ENCODE results near the gene SCP2. TPM values are rescaled to one million over a fixed set of nuclear protein-coding genes. Genes with fewer than 3 reads are reported as not detected.
A peak's percentile ranks its signal among the peaks of the same experiment; 100 is the strongest.
"Not testable (repeated sequence)": the region's sequence is repeated elsewhere in the genome, so short reads cannot be mapped to it uniquely, and the experiment has no call there.

Gene SCP2
- total RNA-seq, 4 donors from 2014 or later, result 92.4 to 125 (median 120) TPM

GRCh38 chr1:52947490-52947889 lies 20.4 kb downstream of the SCP2 start:
- 62 to 83% methylated on average over 1 of the region's 1 CpG for WGBS, 2 donors (ENCODE audit: low coverage in 1 of 2)
- ATAC-seq, result no peak
- TF ChIP-seq CTCF (IDR thresholded peaks at IDR 0.05) (no peak), EP300 (IDR thresholded peaks at IDR 0.05) (no peak), POLR2AphosphoS5 (IDR thresholded peaks at IDR 0.05) (no peak), POLR2A (IDR thresholded peaks at IDR 0.05) (no peak)

GRCh38 chr1:52949602-52950001 lies 22.5 kb downstream of the SCP2 start:
- not testable (repeated sequence) for H3K4me3 ChIP-seq, H3K27me3 ChIP-seq, H3K4me1 ChIP-seq, H3K27ac ChIP-seq, H3K9me3 ChIP-seq, ATAC-seq
- peaks cover 0 to 51% of the 10 kb centered on the region in 2 donors for H3K36me3 ChIP-seq

More at GRCh38 chr1:52947490-52947889, 20.4 kb downstream of the SCP2 start:
- no peaks in the 10 kb centered on the region for H3K27me3 ChIP-seq
- H3K27ac ChIP-seq, result peak overlapping the region in 1 of 4 donors; percentile 22
- H3K4me1 ChIP-seq, result peaks cover 0 to 5% (median 0%) of the 10 kb centered on the region in 3 donors
- H3K36me3 ChIP-seq, result peaks cover 0 to 48% of the 10 kb centered on the region in 2 donors
- H3K9me3 ChIP-seq, result no peaks in the 10 kb centered on the region
- H3K4me3 ChIP-seq, result no peak overlapping the region

- Histone ChIP-seq H3K27ac (no peak overlapping the region), H3K4me1 (peaks cover 0 to 4% (median 0%) of the 10 kb centered on the region in 3 donors), H3K9me3 (no peaks in the 10 kb centered on the region), H3K36me3 (peaks cover 0 to 52% of the 10 kb centered on the region in 2 donors), H3K27me3 (no peaks in the 10 kb centered on the region), H3K4me3 (no peak overlapping the region)
- WGBS, 2 donors (ENCODE audit: low coverage in 1 of 2), result 76 to 82% methylated on average over 2 of the region's 2 CpGs
- TF ChIP-seq POLR2AphosphoS5 (IDR thresholded peaks at IDR 0.05), result no peak
- no peak for TF ChIP-seq CTCF (IDR thresholded peaks at IDR 0.05)
- TF ChIP-seq POLR2A (IDR thresholded peaks at IDR 0.05), result no peak
- TF ChIP-seq EP300 (IDR thresholded peaks at IDR 0.05), result no peak
- ATAC-seq, result no peak
Measured at GRCh38 chr1:52952112-52952511, 25.0 kb downstream of the SCP2 start.

GRCh38 chr1:52955129-52955970 lies 28.3 kb downstream of the SCP2 start:
- TF ChIP-seq POLR2A (IDR thresholded peaks at IDR 0.05), result no peak
- no peak for TF ChIP-seq POLR2AphosphoS5 (IDR thresholded peaks at IDR 0.05)
- no peak for TF ChIP-seq EP300 (IDR thresholded peaks at IDR 0.05)
- TF ChIP-seq CTCF (IDR thresholded peaks at IDR 0.05), result no peak
- Histone ChIP-seq H3K4me1 (no peaks in the 10 kb centered on the region), H3K27me3 (no peaks in the 10 kb centered on the region), H3K36me3 (peaks cover 0 to 60% of the 10 kb centered on the region in 2 donors), H3K9me3 (no peaks in the 10 kb centered on the region), H3K4me3 (no peak overlapping the region), H3K27ac (no peak overlapping the region)
- WGBS, 2 donors (ENCODE audit: low coverage in 1 of 2), result 48 to 71% methylated on average over 4 to 6 of the region's 6 CpGs
- no peak for ATAC-seq

GRCh38 chr1:52963101-52963500 lies 36.0 kb downstream of the SCP2 start:
- no peak for ATAC-seq
- no peaks in the 10 kb centered on the region for H3K4me1 ChIP-seq
- peaks cover 0 to 74% of the 10 kb centered on the region in 2 donors for H3K36me3 ChIP-seq
- no peak for TF ChIP-seq CTCF (IDR thresholded peaks at IDR 0.05)
- TF ChIP-seq POLR2A (IDR thresholded peaks at IDR 0.05), result no peak
- no peak for TF ChIP-seq EP300 (IDR thresholded peaks at IDR 0.05)
- no peak for TF ChIP-seq POLR2AphosphoS5 (IDR thresholded peaks at IDR 0.05)
- no peaks in the 10 kb centered on the region for H3K9me3 ChIP-seq
- no peak overlapping the region for H3K27ac ChIP-seq
- no peaks in the 10 kb centered on the region for H3K27me3 ChIP-seq
- WGBS, 2 donors (ENCODE audit: low coverage in 1 of 2), result 58 to 72% methylated on average over 2 of the region's 2 CpGs
- H3K4me3 ChIP-seq, result no peak overlapping the region
